GM19372 (cell line): Measurements from ENCODE around the gene GAS2L3.

Source experiments
- ATAC-seq: cut with Tn5 transposase; IDR thresholded peaks from one replicate; pipeline ENCODE4 v1.9.1; 2021; ENCODE audit warnings: mild to moderate bottlenecking, low read depth, moderate library complexity; ENCODE audit not compliant: unreplicated experiment

Gene GAS2L3

DNA sequence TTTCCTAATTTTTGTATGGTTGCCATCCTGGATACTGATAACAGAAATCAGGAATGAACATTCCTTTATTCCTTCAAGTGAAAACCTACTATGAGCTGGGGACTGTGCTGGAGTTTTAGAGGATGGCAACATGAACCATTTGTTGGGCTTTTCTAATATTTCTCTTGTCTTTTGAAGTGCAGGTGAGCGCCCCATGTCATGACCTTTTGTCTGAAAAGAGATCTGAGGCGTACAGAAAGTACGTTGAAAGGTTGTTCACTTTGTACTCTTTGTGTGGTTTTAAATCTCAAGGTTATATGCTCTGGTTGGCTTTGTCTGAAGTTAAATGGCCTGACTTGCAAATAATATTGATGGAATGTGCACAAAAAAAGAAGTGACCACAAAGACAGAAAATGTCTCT, 79.0 kb downstream of the GAS2L3 start:
- no peak for ATAC-seq

DNA sequence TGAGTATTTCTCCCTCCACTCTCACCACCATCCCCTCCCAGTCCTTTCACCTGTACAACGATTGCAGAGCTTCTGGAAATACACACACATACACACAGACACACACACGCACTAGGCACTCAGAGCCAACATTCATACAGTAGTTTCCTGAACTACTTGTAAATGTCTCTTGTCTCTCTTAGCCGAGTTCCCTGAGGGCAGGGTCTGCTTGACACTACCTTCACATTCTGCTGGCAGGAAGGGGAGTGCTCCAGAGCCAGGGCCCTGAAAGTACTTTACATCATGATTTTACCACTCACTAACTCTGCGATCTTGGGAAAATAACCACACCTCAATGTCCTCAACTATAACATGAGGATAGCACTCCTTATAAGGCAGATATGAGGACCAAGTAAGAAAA, 82.7 kb downstream of the GAS2L3 start:
- ATAC-seq, result no peak

- no peak for ATAC-seq
Measured at GRCh38 chr12:100656856-100657255, 83.4 kb downstream of the GAS2L3 start.

- ATAC-seq, result no peak
Measured at GRCh38 chr12:100661300-100661951, 87.9 kb downstream of the GAS2L3 start.

- no peak for ATAC-seq
Measured at GRCh38 chr12:100666588-100666987, 93.1 kb downstream of the GAS2L3 start.

DNA sequence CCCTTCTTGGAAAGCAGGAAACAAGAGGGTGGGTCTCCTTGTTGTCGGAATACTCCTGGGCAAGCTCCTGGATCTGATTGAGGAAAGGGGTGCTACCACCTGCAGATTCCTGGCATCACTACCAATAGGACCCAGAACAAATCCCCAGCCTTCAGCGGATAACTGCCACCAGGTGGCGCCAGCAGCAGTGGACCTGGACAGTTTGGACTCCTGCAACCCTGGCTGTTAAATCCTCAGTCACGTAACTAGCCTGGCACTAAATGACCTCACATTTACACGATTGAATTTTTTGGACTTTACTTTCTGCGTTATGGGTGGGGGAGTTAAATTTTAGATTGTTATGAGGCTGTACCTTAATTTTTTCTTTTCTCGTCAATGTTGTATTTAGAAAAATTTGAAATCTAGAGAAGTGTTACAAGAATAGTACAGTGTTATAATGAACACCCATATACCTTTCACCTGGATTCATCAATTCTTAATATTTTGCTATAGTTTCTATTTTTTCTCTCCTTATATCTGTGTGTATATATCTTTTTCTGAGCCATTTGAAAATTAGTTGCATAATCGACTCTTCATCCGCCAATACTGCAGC, 95.6 kb downstream of the GAS2L3 start:
- ATAC-seq, result peak; percentile 76

DNA sequence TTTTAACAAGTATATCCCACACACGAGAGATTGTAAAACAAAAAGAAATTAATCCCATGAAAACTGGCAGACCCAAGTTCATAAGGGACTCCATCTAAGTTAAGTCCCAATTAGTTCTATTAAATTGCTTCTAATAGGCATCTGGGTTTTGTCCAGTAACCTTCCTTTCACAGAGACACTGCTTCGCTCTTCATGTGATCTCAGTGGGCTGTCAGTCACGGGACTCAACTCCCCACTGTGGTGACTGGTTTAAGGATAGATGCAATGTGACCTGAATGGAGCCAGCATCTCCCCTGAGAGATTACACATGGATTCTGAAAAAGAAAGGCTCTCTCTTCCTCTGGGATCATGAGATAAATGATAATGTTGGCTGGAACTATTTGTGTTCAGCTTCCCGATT, 96.4 kb downstream of the GAS2L3 start:
- ATAC-seq, result no peak

- no peak for ATAC-seq
Measured at GRCh38 chr12:100671396-100672074, 98.1 kb downstream of the GAS2L3 start.

- peak; percentile 80 for ATAC-seq
Measured at GRCh38 chr12:100672075-100672592, 98.7 kb downstream of the GAS2L3 start.

DNA sequence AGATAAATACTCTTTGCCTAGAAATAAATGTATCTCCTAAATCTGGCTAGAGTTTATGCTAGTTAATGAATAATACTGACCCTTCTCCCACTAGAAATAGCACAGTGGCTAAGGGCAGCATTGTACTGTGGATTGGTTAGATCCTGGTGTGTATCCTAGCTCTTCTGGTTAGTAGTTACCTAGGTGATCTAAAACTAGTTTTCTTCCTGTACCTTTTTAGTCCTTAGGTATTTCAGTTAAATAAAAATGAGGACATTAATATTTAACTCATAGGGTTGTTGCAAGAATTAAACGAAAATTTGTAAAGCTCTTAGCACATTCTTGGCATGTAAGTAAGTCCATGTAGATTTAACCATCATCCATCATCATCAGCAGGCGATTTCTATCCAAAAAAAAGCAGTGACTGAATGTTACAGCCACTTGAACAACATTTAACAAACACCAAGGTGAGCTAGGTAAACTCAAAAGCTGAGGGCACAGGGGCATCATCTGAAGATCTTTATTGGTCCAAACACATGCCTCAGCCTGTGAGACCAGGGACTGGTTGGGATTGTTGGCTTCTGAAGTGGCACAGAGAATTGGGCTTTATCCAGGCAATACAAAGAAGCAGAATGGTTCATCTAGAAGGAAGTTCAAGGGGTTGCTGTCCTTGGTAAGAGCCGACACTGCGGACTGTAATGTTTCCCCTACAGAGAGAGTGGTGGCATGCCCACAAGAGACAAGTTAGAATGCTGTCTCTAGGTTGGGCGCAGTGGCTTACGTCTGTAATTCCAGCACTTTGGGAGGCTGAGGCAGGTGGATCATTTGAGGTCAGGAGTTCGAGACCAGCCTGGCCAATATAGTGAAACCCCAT, 100.8 kb downstream of the GAS2L3 start:
- ATAC-seq, result no peak
